Kidney (tissue), 14 donors: ENCODE results near the gene PCDHB5. TPM values are rescaled to one million over a fixed set of nuclear protein-coding genes. Genes with fewer than 3 reads are reported as not detected.
"Not testable (repeated sequence)": the region's sequence is repeated elsewhere in the genome, so short reads cannot be mapped to it uniquely, and the experiment has no call there.

Experiments used
- DNase-seq, 5 donors: peaks; one replicate each; pipeline ENCODE4 v3.0.0-alpha.2; 2013 to 2020
- FAIRE-seq: peaks from 2 replicates; lab custom pipeline; 2012; peaks lifted over from hg19 to GRCh38; lab: Jason Lieb, UNC
- H3K27ac ChIP-seq, 2 donors: one replicate each; pipeline ENCODE4 v1.7.0; 2013; ENCODE audit warnings: low read depth in 2 of 2, low read length in 2 of 2, inconsistent platforms in 1 of 2
- H3K27me3 ChIP-seq: one replicate; pipeline ENCODE4 v1.7.1; 2013; ENCODE audit warnings: low read length, inconsistent platforms; ENCODE audit not compliant: control insufficient read depth, insufficient read depth
- H3K36me3 ChIP-seq, 3 donors: one replicate each; pipeline versions ENCODE4 v1.7.0 to v1.7.1; 2013; ENCODE audit warnings: low read length in 3 of 3, control low read depth in 1 of 3, inconsistent platforms in 1 of 3; ENCODE audit not compliant: insufficient read depth in 3 of 3, control insufficient read depth in 2 of 3
- H3K4me1 ChIP-seq, 3 donors: one replicate each; pipeline versions ENCODE4 v1.7.0 to v1.7.1; 2013; ENCODE audit warnings: low read length in 3 of 3, inconsistent platforms in 1 of 3, low read depth in 1 of 3; ENCODE audit not compliant: control insufficient read depth in 2 of 3, insufficient read depth in 2 of 3
- H3K4me3 ChIP-seq, 3 donors: one replicate each; pipeline versions ENCODE4 v1.7.0 to v1.8.1; 2013; ENCODE audit warnings: low read length in 3 of 3, control low read depth in 1 of 3, inconsistent platforms in 1 of 3
- H3K9ac ChIP-seq, 3 donors: one replicate each; pipeline versions ENCODE4 v1.7.0 to v1.7.1; 2013; ENCODE audit warnings: low read length in 3 of 3, control low read depth in 1 of 3, inconsistent platforms in 1 of 3
- H3K9me3 ChIP-seq, 3 donors: one replicate each; pipeline versions ENCODE4 v1.7.0 to v1.7.1; 2013; ENCODE audit warnings: low read length in 3 of 3, control low read depth in 1 of 3, inconsistent platforms in 1 of 3; ENCODE audit not compliant: control insufficient read depth in 2 of 3, insufficient read depth in 1 of 3
- intact Hi-C: fragments of 100-400 bp; cut with DNase I; formaldehyde crosslinking; loops from one replicate; pipeline ENCODE4 v1.11.1; 2022
- polyA plus RNA-seq: library from polyadenylated mRNA; stranded (reverse); fragments of 350-450 nt; fragmentation: Illumina TruSeq; extraction: RNeasy Lipid Tissue Mini Kit (QIAGEN cat#74804); gene quantifications from one replicate; pipeline ENCODE4 v1.2.3, GENCODE V29; 2014; ENCODE audit warnings: low read depth, low replicate concordance; ENCODE audit not compliant: insufficient read depth
- total RNA-seq: library from RNA; stranded (reverse); fragmentation: NEBNext Ultra II Directional; extraction: Animal tissue kit (Norgen Biotek cat#: 25700); gene quantifications from one replicate; pipeline ENCODE4 v1.2.1, GENCODE V29; 2021
- TF ChIP-seq, protein P1 (sequence below): IDR thresholded peaks from 3 replicates; pipeline ENCODE4 v1.5.1; 2012; ENCODE audit warnings: mild to moderate bottlenecking, moderate library complexity, borderline replicate concordance; ENCODE audit not compliant: insufficient read depth; ENCODE audit errors: extremely low read depth
- donor health status: control.
- donor health status: control.
- donor health status: control.
- donor health status: control.
- donor health status: control.
- donor health status: DM: yes; HTN: yes; CAD: no.
- donor health status: Normal renal cell carcinoma (clear cell type).

PCDHB5 gene
- total and polyA plus RNA-seq, 2 donors from 2014 or later: 2.1 to 7.5 TPM

DNA sequence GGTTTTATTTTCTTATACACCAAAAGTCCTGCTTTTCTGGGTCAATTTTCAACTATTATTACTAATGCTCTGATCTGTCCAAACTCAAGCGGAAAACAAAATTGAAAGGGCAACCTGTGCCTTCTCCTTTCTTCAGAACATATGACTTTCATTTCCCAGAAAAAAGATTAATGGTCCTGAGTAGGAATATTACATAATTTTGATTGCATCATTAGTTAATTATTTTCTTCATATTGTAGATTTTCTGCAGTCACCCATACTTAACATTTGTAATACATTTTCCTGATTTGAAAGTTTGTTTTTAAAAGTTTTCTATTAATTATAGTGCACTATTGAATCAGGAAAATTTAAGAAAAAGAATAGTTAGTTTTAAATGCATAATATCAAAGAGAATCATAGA lies 40.9 kb downstream of the PCDHB5 start:
- intact Hi-C loops: no loop called here
- Histone ChIP-seq H3K27me3 (peaks cover 2% of the 10 kb centered on the region), H3K4me3 (no peak overlapping the region), H3K36me3 (no peaks in the 10 kb centered on the region), H3K27ac (no peak overlapping the region), H3K4me1 (no peaks in the 10 kb centered on the region), H3K9ac (no peak overlapping the region), H3K9me3 (peaks cover 2 to 25% (median 18%) of the 10 kb centered on the region in 3 donors)
- no peak for FAIRE-seq
- TF ChIP-seq, protein P1, sequence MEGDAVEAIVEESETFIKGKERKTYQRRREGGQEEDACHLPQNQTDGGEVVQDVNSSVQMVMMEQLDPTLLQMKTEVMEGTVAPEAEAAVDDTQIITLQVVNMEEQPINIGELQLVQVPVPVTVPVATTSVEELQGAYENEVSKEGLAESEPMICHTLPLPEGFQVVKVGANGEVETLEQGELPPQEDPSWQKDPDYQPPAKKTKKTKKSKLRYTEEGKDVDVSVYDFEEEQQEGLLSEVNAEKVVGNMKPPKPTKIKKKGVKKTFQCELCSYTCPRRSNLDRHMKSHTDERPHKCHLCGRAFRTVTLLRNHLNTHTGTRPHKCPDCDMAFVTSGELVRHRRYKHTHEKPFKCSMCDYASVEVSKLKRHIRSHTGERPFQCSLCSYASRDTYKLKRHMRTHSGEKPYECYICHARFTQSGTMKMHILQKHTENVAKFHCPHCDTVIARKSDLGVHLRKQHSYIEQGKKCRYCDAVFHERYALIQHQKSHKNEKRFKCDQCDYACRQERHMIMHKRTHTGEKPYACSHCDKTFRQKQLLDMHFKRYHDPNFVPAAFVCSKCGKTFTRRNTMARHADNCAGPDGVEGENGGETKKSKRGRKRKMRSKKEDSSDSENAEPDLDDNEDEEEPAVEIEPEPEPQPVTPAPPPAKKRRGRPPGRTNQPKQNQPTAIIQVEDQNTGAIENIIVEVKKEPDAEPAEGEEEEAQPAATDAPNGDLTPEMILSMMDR: no peak
- DNase-seq: no peak

- H3K9me3 ChIP-seq: peaks cover 2 to 28% (median 18%) of the 10 kb centered on the region in 3 donors
- H3K4me1 ChIP-seq, H3K27ac ChIP-seq, FAIRE-seq, intact Hi-C loops, H3K36me3 ChIP-seq, H3K4me3 ChIP-seq, H3K9ac ChIP-seq, H3K27me3 ChIP-seq, DNase-seq: not testable (repeated sequence)
These were observed 42.7 kb downstream of the PCDHB5 start, which contains the start of gene PCDHB8 for GRCh38 chr5:141177577-141178191. TSS of gene PCDHB8 (plus strand) at chr5:141177790. CDS start at chr5:141178035, 245 bp downstream.

DNA sequence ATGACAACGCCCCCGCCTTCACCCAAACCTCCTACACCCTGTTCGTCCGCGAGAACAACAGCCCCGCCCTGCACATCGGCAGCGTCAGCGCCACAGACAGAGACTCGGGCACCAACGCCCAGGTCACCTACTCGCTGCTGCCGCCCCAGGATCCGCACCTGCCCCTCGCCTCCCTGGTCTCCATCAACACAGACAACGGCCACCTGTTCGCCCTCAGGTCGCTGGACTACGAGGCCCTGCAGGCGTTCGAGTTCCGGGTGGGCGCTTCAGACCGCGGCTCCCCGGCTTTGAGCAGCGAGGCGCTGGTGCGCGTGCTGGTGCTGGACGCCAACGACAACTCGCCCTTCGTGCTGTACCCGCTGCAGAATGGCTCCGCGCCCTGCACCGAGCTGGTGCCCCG lies 44.4 kb downstream of the PCDHB5 start:
- intact Hi-C loops, H3K27me3 ChIP-seq, H3K4me1 ChIP-seq, H3K27ac ChIP-seq, H3K4me3 ChIP-seq, H3K9ac ChIP-seq, H3K36me3 ChIP-seq, FAIRE-seq: not testable (repeated sequence)
- DNase-seq: peak in 1 of 5 donors; percentile 35
- H3K9me3 ChIP-seq: peaks cover 2 to 28% (median 26%) of the 10 kb centered on the region in 3 donors

DNA sequence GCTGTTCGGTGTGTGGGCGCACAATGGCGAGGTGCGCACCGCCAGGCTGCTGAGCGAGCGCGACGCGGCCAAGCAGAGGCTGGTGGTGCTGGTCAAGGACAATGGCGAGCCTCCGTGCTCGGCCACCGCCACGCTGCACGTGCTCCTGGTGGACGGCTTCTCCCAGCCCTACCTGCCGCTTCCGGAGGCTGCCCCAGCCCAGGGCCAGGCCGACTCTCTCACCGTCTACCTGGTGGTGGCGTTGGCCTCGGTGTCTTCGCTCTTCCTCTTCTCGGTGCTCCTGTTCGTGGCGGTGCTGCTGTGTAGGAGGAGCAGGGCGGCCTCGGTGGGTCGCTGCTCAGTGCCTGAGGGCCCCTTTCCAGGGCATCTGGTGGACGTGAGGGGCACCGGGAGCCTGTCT lies 44.9 kb downstream of the PCDHB5 start:
- H3K36me3 ChIP-seq, intact Hi-C loops, H3K27ac ChIP-seq, H3K4me1 ChIP-seq, H3K27me3 ChIP-seq, H3K4me3 ChIP-seq, H3K9ac ChIP-seq, FAIRE-seq: not testable (repeated sequence)
- peak in 1 of 5 donors; percentile 56 for DNase-seq
- H3K9me3 ChIP-seq: peaks cover 2 to 29% (median 26%) of the 10 kb centered on the region in 3 donors

- FAIRE-seq: peak; percentile 3
- intact Hi-C loops: no loop called here
- Histone ChIP-seq H3K36me3 (no peaks in the 10 kb centered on the region), H3K27ac (no peak overlapping the region), H3K9me3 (peaks cover 2 to 25% (median 25%) of the 10 kb centered on the region in 3 donors), H3K9ac (no peak overlapping the region), H3K4me3 (no peak overlapping the region), H3K27me3 (peaks cover 2% of the 10 kb centered on the region), H3K4me1 (no peaks in the 10 kb centered on the region)
- TF ChIP-seq, protein P1: no peak
- no peak for DNase-seq
These were observed 45.3 kb downstream of the PCDHB5 start for GRCh38 chr5:141180313-141180712.
